Osteocyte (in vitro differentiated cells): ENCODE measurements around the gene LIN37. TPM values are rescaled to one million over a fixed set of nuclear protein-coding genes. Genes with fewer than 3 reads are reported as not detected.

ENCODE experiments used
- DNase-seq: peaks from one replicate; pipeline ENCODE4 v3.0.0; 2021; ENCODE audit warnings: mixed read lengths; ENCODE audit not compliant: unreplicated experiment; ENCODE audit errors: extremely low spot score
- H3K27ac Mint-ChIP-seq: one replicate; pipeline ENCODE4 v1.8.0; 2021; ENCODE audit warnings: mild to moderate bottlenecking, mixed read lengths; ENCODE audit not compliant: unreplicated experiment
- H3K27me3 Mint-ChIP-seq: one replicate; pipeline ENCODE4 v1.8.0; 2021; ENCODE audit warnings: mixed read lengths; ENCODE audit not compliant: unreplicated experiment
- H3K36me3 Mint-ChIP-seq: one replicate; pipeline ENCODE4 v1.8.0; 2021; ENCODE audit warnings: mixed read lengths; ENCODE audit not compliant: unreplicated experiment
- H3K4me1 Mint-ChIP-seq: one replicate; pipeline ENCODE4 v1.8.0; 2021; ENCODE audit warnings: mixed read lengths; ENCODE audit not compliant: unreplicated experiment
- H3K4me3 Mint-ChIP-seq: one replicate; pipeline ENCODE4 v1.8.0; 2021; ENCODE audit warnings: mild to moderate bottlenecking, moderate library complexity, mixed read lengths; ENCODE audit not compliant: unreplicated experiment
- H3K9me3 Mint-ChIP-seq: one replicate; pipeline ENCODE4 v1.8.0; 2021; ENCODE audit warnings: mixed read lengths; ENCODE audit not compliant: unreplicated experiment
- total RNA-seq: library from RNA; stranded (reverse); gene quantifications from 2 replicates; pipeline ENCODE4 v1.2.1, GENCODE V29; 2021
- TF ChIP-seq, protein P1 (sequence below): fragments of 200-600 bp; sonication (generic); IDR thresholded peaks from 2 replicates; pipeline ENCODE4 v1.5.0; 2021; ENCODE audit warnings: antibody characterized with exemption, mild to moderate bottlenecking, moderate library complexity

LIN37 gene
- total RNA-seq, 1 donor from 2014 or later = 15.7 TPM

DNA sequence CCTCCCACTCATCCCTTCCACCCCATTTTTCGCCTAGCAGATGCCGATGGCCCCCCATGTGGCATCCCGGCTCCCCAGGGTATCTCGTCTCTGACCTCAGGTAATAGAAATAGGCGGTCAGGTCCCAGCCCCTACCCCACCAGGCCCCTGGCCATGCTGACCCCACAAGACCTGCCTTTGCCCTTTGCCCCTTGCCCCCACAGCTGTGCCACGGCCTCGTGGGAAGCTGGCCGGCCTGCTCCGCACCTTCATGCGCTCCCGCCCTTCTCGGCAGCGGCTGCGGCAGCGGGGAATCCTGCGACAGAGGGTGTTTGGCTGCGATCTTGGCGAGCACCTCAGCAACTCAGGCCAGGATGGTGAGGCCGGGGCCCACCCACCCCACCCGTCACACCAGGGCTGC, 32.3 kb downstream of the LIN37 start:
- Mint-ChIP-seq H3K36me3 (peaks cover 12% of the 10 kb centered on the region), H3K27me3 (no peaks in the 10 kb centered on the region), H3K4me1 (peaks cover 13% of the 10 kb centered on the region), H3K27ac (no peak overlapping the region), H3K9me3 (no peaks in the 10 kb centered on the region), H3K4me3 (no peak overlapping the region)
- DNase-seq = no peak
- TF ChIP-seq, protein P1, sequence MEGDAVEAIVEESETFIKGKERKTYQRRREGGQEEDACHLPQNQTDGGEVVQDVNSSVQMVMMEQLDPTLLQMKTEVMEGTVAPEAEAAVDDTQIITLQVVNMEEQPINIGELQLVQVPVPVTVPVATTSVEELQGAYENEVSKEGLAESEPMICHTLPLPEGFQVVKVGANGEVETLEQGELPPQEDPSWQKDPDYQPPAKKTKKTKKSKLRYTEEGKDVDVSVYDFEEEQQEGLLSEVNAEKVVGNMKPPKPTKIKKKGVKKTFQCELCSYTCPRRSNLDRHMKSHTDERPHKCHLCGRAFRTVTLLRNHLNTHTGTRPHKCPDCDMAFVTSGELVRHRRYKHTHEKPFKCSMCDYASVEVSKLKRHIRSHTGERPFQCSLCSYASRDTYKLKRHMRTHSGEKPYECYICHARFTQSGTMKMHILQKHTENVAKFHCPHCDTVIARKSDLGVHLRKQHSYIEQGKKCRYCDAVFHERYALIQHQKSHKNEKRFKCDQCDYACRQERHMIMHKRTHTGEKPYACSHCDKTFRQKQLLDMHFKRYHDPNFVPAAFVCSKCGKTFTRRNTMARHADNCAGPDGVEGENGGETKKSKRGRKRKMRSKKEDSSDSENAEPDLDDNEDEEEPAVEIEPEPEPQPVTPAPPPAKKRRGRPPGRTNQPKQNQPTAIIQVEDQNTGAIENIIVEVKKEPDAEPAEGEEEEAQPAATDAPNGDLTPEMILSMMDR = no peak

DNA sequence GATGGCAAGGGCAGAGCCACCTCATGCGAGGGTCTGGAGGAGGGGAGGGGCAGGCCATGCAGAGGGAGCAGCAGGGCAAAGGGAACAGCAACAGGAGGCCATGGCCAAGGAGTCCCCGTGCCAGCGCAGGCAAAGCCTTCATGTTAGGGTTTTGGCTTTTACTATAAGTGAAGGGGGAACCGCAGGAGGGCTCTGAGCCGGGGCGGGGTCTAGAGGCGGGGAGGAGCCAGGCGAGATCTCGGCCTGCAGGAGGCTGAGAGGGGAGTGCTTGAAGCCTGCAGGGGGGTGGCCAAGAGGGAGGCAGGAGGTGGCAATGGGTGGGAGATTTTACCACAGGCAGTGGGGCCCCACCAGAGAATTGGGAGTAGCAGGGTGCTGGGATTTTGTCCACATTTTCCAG, 33.3 kb downstream of the LIN37 start:
- H3K36me3 Mint-ChIP-seq = peaks cover 12% of the 10 kb centered on the region
- peaks cover 6% of the 10 kb centered on the region for H3K4me1 Mint-ChIP-seq
- no peak overlapping the region for H3K27ac Mint-ChIP-seq
- H3K27me3 Mint-ChIP-seq = no peaks in the 10 kb centered on the region
- TF ChIP-seq, protein P1 = no peak
- DNase-seq = no peak
- H3K4me3 Mint-ChIP-seq = no peak overlapping the region
- no peaks in the 10 kb centered on the region for H3K9me3 Mint-ChIP-seq

DNA sequence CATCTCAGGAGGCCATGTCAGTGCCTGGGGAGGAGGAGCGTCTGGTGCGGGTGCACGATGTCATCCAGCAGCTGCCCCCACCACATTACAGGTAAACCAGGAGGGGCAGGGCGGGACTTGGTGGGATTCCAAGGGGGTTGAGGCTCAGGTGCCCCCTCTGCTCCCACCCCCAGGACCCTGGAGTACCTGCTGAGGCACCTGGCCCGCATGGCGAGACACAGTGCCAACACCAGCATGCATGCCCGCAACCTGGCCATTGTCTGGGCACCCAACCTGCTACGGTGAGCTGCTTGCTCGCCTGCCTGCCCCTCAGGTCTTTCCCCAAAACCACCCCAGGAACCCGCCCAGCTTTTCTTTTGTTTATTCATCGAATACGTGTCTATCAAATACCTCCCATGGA, 34.2 kb downstream of the LIN37 start:
- H3K27ac Mint-ChIP-seq = no peak overlapping the region
- TF ChIP-seq, protein P1 = no peak

DNA sequence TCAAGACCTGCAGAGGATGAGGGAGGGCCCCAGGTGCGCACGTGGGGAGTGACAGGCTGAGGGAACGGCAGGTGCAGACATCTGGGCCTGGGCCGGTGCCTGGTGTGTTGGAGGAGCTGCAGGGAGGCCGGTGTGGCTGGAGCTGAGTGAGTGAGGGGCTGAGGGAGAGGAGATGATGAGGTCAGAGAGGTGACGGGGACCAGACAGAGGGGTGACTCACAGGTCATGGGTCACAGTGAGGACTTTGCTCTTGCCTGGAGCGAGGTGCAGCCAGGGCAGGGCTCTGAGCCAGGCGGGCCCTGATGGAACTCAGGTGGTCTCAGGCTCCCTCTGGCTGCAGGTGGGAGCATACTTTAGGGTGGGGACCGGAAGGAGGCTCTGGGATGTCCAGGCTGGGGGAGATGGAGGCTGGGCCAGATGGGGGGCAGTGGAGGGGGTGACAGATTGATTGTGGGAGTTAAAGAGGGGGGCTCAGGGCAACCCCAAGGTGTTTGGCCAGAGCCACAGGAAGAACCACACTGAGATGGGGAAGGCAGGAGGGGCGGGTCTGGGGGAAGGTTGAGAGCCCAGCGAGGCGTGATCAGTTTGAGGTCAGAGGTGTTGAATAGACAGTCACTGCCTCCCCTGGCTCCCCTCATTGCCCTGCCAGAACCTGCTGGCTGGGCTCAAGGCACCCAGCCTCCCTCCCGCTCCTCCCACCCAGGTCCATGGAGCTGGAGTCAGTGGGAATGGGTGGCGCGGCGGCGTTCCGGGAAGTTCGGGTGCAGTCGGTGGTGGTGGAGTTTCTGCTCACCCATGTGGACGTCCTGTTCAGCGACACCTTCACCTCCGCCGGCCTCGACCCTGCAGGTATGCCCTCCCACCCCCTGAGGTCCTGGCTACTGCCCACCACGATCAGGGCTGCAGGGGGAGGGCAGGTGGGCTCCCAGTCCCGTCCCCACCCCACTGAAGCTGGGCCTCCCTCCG, 35.4 kb downstream of the LIN37 start:
- Mint-ChIP-seq H3K9me3 (no peaks in the 10 kb centered on the region), H3K4me3 (no peak overlapping the region), H3K27me3 (no peaks in the 10 kb centered on the region), H3K27ac (no peak overlapping the region), H3K4me1 (no peaks in the 10 kb centered on the region), H3K36me3 (peaks cover 12% of the 10 kb centered on the region)
- TF ChIP-seq, protein P1 = no peak
- no peak for DNase-seq

More for the DNA sequence above, 34.2 kb downstream of the LIN37 start:
- DNase-seq = no peak
- H3K27me3 Mint-ChIP-seq = no peaks in the 10 kb centered on the region
- peaks cover 12% of the 10 kb centered on the region for H3K36me3 Mint-ChIP-seq
- no peak overlapping the region for H3K4me3 Mint-ChIP-seq
- no peaks in the 10 kb centered on the region for H3K4me1 Mint-ChIP-seq
- H3K9me3 Mint-ChIP-seq = no peaks in the 10 kb centered on the region

DNA sequence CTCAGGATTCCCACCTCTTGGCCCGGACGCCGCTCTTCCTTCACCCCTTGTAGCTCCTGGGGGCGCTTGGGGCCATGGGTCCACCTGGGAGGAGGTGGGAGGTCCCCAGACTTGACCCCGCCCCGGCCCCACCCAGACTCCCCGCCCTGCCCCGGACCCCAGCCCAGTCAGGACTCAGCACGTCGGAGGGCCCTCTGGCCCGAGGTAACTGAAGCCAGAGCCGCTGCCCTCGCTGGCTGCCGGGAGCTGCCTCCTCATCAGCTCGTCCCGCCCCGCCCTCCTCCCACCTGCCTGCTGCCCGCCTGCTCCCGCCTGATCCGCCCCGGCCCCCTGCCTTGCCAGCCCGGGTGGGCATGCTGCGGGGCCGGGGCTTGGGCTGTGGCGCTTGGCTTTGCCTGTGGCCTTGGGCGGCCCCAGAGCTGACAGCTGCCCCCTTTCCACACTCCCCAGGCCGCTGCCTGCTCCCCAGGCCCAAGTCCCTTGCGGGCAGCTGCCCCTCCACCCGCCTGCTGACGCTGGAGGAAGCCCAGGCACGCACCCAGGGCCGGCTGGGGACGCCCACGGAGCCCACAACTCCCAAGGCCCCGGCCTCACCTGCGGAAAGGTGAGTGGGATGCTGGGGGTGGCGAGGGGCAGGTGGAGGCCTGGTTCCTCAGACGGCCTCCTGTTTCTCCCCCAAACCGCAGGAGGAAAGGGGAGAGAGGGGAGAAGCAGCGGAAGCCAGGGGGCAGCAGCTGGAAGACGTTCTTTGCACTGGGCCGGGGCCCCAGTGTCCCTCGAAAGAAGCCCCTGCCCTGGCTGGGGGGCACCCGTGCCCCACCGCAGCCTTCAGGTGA, 36.3 kb downstream of the LIN37 start:
- Mint-ChIP-seq H3K36me3 (peaks cover 11% of the 10 kb centered on the region), H3K4me1 (no peaks in the 10 kb centered on the region), H3K4me3 (no peak overlapping the region), H3K27me3 (no peaks in the 10 kb centered on the region), H3K9me3 (no peaks in the 10 kb centered on the region), H3K27ac (no peak overlapping the region)
- TF ChIP-seq, protein P1 = no peak
- no peak for DNase-seq
